Iris pigment epithelial cell (primary cell): ENCODE measurements around the gene MYOCD.
"Not testable (repeated sequence)": the region's sequence is repeated elsewhere in the genome, so short reads cannot be mapped to it uniquely, and the experiment has no call there.

Experiments used
- DNase-seq: peaks from one replicate; pipeline ENCODE4 v3.0.0-alpha.2; 2011; ENCODE audit warnings: low read depth

MYOCD gene, protein sequence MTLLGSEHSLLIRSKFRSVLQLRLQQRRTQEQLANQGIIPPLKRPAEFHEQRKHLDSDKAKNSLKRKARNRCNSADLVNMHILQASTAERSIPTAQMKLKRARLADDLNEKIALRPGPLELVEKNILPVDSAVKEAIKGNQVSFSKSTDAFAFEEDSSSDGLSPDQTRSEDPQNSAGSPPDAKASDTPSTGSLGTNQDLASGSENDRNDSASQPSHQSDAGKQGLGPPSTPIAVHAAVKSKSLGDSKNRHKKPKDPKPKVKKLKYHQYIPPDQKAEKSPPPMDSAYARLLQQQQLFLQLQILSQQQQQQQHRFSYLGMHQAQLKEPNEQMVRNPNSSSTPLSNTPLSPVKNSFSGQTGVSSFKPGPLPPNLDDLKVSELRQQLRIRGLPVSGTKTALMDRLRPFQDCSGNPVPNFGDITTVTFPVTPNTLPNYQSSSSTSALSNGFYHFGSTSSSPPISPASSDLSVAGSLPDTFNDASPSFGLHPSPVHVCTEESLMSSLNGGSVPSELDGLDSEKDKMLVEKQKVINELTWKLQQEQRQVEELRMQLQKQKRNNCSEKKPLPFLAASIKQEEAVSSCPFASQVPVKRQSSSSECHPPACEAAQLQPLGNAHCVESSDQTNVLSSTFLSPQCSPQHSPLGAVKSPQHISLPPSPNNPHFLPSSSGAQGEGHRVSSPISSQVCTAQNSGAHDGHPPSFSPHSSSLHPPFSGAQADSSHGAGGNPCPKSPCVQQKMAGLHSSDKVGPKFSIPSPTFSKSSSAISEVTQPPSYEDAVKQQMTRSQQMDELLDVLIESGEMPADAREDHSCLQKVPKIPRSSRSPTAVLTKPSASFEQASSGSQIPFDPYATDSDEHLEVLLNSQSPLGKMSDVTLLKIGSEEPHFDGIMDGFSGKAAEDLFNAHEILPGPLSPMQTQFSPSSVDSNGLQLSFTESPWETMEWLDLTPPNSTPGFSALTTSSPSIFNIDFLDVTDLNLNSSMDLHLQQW

DNA sequence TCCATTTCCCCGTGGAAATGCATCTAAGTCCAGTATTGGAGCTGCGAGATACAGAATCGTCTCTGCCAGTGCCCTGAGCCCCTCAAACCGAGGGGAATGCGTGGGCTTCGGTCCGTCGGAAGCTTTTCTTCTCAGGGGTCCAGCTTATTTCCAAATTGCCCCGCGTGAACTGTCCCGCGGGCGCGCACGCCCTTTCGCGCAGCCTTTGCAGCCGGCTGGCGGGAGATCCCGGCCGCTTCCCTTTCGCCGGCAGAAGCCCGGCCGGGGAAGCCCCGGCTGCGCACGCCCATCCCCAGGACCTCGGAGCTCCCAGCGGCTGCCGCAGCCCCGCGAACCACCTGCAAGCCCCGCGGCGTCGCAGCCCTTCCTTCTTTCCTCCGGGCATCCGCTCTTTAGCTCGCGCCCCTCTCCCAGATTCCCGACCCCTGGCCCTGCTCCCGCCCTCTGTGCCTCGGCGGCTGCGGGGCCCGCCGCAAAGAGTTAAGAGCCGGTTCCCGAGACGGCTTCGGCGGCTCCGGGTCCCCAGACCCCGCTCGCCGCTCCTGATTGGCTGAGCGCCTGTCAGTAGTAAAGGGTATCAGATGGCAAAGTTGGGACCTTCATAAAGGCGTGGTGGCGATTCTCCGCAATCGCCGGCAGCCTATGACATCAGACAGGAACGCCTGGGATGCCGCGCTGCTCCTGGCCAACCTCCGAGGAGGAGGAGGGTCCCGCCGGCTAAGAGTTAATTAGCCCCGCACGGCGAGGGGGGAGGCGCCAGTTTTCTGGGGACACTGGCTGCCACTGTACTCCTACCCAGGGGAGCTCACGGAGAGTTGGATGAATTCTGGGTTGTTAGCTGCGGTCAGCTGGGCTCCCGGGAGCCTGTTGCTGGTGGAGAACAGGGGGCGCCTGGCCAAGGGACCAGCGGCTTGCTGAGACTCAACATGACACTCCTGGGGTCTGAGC is at the start of gene MYOCD:
TSS of gene MYOCD (plus strand) at position 628 of the 948 bp plus-strand sequence. CDS start at position 927, 299 bp downstream.
- DNase-seq, result peak; percentile 37

DNA sequence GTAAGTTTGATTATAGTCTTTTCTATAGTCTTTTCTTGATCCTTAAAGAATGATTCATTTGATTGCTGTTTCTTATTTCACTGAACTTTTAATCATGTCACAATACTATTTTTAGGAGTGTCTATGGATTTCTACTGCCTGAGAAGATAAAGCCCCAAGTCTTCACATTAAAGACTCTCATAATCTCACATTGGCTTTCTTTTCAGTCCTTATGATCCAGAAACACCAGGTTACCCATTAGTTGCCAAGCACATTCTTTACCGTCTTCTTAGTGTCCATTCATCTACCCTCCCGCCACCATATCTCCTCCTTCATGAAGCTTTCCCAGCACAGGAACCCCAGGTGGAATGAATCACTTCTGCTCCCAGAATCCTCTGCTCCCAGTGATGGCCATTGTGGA is 49.5 kb upstream of the MYOCD start:
- DNase-seq, result no peak

DNA sequence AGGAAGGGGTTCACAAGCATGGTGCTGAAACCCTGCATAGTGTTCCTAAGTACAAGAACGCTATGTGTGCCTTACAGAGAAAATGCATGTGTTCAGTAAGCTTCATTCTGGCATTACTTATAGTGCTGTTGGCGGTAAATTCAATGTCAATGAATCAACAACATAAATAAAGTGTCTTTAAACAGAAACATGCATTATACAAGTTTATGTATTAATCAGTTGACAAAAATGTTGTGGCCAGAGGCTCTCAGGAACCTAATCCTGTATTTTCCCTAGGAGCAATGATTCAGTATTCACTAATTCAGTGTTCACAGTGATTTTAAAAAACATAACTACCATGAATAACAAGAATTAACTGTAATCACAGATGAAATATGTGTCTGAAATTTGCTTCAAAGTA is 47.1 kb upstream of the MYOCD start:
- peak; percentile 91 for DNase-seq

DNA sequence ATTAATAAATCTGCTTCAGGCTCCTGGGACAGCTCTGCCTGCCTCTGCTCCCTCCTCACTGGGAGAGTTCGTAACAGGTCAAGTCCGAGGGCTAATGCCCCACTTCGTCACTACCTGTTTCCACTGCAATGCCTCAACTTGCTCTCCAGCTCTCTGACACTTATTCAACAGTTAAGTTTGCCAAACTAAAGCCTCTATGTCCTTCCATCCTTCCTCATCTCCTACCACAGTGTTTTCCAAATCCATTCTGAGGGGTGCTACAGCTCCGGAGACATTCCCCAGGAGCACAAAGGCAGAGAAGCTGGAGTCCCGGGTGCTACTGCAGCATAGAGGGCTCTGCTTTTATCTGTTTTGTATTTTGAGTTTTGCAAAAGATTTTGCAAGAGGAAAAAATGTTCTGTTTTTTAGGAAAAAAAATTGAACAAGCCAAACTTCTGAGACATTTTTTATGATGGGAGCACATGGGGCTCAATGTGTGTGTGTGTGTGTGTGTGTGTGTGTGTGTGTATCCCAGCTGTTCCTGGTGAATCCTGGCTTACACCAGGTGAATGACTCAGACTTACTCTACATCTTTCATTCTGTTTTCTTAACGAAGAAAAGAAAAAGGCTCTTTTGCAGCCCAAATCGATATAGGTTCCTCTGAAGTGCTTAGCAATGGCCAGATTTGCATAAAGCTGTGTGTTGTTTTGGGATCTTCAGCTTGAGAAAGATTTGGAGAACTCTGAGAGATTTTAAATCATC is 46.1 kb upstream of the MYOCD start:
- DNase-seq, result peak; percentile 60

DNA sequence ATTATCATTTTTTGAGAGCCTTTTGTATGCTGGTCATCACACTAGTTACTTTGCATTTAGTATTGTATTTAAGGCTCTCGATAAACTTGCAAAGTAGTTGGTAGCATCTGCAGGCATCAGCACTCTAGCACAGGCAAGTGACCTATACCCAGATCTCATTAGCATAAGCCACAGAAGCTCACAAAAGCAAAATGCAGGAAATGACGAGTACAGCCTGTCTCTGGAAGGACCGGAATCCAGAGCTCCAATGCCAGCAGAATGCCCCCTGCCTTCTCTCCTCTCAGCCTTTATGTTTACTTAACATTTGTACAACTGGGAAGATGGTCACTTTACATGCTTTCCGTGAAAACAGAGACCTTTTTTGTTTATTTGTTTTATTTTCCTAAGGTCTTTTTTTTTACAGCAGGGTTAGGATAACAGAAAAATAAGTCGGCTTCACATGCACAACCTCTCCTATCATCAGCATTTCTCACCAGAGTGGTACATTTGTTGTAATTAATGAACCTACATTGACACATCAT is 45.4 kb upstream of the MYOCD start:
- peak; percentile 89 for DNase-seq

DNA sequence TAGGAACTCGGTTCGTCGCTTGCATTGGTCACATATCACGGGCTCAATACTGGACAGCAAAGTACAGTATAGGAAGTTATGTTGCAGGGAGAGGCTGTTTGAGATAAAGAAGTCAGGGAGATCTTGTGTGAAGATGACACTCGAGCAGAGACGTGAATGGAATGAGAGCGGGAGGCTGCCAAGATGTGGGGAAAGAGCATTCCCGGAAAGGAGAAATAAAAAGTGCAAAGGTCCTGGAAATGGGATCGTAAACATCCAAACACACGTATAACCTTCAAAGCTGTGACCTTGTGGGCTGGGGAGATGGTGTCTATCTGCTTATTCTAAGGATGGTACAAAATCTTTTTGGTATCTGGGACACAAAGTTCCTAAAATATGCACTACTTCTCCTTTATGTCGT is 43.0 kb upstream of the MYOCD start:
- DNase-seq, result peak; percentile 81

DNA sequence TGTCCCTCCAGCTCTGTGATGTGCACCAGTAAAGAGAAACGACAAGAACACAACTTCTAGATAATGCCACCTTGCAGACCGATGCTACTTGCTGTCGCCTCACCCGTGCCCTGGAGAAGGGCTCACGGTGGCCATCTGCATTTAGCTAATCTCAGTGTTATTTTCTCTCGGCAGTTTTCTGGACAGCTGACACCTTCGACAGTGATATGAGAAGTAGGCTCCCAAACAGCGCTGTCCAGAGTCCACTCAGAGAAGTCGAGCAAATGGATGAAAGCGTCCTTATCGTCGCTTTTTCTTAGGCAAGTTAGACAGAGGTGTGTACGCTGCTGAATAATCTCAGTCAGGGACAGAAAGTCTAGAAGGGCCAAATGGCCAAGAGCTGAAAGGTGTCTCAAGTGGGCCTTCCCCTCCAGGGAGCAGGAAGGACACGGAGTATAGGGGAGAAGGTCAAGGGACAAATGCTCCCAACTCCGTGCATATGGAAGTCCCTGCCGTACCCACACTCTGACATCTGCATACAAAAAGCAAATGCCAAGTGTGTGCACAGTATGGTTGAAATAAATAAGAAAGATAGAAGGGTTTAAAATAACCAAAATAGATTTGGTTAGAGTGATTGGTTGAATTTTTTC is 42.4 kb upstream of the MYOCD start:
- DNase-seq, result no peak

DNA sequence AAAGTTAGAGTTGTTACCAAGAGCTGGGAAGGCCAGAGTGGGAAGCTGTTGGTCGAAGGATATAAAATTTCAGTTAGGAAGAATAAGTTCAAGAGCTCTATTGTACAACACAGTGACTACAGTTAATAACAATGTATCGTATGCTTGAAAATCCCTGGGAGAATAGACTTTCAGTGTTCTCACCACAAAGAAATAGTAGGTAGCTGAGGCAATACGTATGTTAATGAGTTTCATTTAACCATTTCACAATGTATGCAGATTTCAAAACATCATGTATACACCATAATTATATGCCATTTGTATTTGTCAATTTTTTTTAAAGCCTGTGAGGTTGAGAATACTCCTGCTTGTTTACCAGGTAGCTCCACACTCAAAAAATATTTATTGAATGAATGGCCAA is 41.5 kb upstream of the MYOCD start:
- DNase-seq, result peak; percentile 58

DNA sequence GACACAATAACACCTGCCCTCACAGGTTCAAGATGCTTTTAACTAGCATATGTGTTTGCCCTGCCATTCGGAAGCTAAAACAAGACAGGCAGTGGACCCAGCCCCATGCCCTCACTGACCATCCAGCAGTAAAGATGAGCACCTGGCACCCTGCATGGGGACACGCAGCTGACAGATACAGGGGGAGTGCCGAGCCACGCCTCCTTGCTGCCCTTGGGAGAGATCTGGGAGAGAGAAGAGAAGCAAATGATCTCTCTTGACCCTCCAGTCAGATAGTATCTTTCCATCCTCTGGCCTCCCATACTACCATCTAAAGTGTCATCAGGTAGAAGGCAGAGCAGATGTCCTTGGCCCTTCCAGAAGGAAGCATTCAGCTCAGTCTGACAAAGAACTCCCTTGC is 40.6 kb upstream of the MYOCD start:
- no peak for DNase-seq

DNA sequence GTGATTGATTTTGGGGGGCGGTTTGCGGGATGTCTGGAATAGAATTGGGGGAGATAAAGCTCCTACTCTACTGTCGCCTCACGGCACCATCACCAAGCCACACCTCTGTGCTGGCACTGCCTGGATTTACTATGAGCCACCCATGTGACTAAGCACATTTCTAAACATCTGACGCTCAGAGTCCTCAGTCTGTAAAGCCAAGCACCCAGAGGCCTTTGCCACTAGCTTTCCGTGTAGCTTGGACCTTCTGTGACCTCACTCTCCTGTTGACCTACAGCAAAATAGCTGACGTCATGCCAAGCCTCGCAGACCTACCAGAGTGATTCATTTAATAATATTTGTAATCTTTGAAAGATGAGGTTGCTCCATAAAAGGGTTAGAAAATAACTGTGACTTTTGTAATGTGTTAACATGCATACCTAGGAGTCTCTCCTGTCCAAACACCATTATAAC is 38.5 kb upstream of the MYOCD start:
- peak; percentile 99 for DNase-seq

DNA sequence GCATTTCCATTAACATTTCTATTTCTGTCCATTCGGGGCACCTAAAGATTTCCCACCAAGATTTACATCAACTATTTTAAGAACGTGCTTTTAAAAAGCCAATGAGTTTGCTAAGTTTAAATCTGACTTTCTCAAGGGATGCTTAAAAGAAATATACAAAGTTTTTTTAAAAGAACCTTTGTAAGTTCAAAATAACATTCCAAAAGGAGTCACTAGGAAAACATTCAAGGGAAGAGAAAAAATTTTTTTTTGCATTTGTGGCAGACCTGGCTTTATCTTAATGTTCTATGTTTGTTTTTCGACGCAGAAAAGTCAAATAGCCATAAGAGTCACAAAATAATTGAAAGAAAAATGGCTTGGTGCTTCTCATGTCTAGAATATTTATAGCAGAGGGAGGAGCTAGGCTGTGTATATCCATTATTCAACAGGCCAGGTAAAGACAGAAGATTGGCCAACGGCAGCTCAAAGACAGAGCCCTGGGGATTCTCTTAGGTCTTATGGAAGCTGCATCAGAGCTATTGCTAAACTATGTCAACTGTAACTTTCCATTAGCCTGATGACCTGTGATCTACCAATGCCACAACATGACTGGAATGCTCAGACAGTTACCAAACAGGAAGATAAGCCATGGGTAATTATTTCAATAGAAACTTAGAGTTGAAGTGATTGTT is 37.8 kb upstream of the MYOCD start:
- peak; percentile 94 for DNase-seq

DNA sequence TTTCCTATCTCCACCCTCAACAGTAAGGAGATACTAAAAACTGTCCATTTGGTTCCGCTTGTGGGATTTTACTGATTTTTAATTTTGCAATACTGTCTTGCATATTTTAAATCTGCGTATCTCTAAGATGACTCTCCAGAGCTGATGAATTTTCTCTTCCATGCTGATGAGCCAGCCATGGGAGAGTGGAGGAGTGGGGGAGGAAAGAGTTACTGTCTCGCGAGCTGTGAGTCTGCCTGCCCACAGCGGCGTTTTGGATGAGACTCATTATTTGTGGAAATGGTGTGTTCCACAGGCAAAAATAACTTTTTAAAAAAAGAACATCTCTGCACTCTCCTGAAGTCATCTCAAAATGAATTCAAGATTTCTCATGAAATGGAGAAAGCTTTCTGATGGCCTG is 34.6 kb upstream of the MYOCD start:
- DNase-seq, result no peak

DNA sequence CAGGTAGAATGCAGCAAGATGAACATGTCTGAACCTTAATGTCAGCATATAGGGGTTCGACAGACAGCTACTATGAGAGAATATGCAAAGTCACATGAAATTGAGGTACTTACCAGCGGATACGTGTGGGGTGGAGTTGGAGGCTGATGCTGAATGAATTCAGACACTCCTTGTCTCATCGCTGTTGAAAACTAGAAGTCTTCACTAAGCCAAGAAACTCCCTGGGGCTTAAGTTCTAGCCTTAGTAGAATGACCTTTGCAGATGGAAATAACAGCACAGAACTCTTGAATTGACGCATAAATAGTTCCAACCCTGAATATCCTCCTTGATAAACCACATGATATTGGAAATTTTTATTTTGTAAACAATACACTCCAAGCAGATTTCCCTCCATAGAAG is 32.9 kb upstream of the MYOCD start:
- no peak for DNase-seq

DNA sequence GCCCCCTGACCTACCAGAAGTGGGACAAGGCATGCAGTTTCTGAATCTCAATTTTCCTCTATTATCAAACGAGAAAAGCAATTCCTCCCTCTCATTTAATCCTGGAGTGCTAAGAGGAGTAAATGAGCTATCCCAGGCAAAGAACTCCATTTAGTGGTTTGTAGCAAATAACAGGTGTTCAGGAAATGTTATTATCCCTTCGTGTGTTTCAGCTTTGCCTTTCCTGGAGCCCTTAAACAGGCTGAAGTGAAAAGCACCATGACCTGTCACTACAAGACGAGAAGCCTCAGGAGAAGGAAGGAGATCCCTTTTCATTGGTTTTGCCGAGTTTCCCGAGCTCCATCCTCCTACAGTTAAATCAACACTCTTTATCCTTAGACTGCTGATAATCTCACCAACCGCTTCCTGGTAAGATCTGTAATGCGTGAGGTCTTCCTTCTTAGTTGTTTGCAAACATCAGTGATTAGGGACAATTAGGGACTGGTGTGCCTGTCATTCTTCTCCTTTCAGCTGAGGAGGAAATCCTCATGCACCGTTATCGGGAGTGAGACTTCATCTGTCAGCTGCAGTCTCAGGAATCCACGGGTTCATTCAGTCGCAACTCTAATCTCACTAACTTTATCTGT is 30.8 kb upstream of the MYOCD start:
- DNase-seq, result no peak

DNA sequence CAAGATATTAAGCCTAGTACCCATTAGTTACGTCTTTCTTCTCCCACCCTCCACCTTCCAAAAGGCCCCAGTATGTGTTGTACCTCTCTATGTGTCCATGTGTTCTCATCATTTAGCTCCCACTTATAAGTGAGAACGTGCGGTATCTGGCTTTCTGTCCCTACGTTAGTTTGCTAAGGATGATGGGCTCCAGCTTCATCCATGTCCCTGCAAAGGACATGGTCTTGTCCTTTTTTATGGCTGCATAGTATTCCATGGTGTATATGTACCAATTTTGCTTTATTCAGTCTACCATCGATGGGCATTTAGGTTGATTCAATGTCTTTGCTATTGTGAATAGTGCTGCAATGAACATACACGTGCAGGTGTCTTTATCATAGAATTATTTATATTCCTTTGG is 29.7 kb upstream of the MYOCD start:
- DNase-seq, result not testable (repeated sequence)

DNA sequence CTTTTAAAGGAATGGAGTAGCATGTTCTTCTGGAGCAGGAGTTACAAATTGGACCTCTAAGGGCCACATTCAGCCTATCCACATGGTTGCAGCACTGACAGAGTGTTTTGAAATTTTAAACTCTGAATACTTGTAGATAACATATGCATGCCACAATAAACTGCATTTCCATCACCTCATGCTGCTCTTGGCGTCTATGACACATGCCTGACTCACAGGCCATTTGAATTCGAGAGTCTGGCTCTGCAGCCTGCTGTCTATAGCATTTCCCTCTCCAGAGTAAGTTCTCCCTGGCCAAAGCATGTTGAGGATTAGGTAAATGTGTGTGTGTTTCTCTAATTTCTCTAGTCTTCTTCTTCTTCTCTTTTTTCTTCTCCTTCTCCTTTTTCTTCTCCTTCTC is 28.7 kb upstream of the MYOCD start:
- peak; percentile 99 for DNase-seq

DNA sequence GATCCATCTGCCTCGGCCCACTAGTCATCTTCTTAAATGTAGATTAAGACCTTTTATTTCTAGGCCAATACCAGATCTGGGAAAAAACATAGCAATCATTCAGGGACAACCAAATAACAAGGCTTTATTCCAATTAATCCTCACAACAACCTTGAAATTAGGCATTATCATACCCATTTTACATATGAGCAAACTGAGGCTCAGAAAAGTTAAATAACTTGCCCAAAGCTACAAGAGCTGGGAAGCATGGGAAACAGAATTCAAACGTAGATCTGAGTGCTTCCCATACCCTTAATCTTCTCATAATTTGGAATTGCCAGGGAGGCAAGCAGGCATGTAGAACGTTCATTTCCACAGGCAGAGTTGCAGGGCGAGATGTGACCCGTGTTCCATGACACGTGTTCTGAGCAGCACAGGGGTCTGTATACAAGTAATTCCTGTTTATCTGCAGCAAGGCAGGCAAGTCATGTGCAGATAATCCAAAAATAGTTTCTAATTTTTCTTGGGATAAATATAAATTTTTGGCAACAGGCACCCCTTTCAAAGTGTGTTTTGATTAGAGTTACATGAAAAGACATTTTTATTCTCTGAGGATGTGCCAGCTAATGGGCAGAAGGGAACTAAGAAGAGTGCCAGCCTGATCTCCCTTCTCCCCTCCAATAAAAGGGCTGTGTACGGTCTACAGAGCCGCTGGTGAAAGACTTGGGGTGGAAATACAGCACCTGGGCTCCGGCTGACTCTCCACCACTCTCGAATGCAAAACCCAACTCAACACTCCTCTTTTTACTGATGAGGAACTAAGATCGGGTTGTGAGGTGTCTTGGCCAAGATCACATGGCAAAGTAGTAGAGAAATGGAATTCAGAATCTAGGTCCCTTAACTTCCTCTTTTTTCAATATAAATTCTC is 27.7 kb upstream of the MYOCD start:
- no peak for DNase-seq

DNA sequence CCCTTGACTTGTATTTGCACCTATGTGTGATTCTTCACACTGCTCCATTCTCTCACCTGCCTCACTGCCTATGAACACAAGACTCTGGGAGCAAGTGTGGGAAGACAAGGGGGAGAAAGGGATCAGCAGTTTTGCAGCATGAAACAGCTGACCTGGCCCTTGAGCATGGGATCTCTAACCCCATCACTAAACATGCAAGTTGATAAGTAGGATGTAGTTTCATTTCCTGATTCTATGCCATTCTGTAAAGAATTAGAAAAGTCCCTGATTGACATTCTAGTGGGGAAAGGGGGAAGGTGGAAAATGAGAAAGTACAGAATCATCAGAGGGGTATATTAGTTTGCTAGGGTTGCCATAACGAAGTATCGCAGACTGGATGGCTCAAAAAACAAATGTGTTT is 25.3 kb upstream of the MYOCD start:
- no peak for DNase-seq
